ENCODE data around the gene PTPRN2. TPM values are rescaled to one million over a fixed set of nuclear protein-coding genes. Genes with fewer than 3 reads are reported as not detected.

The PTPRN2 gene
- polyA plus RNA-seq, 1 of the 3 experiments (the other 2 are of a cell fraction), result 4.0 TPM

- H3F3A ChIP-seq (replicated peaks; ENCODE audit: insufficient read depth), result no peaks in the 10 kb centered on the region
- H4K20me1 ChIP-seq (ENCODE audit: insufficient read depth), result no peaks in the 10 kb centered on the region
- H3K4me2 ChIP-seq, result no peak overlapping the region
- H3K27me3 ChIP-seq (ENCODE audit: insufficient read depth), result no peaks in the 10 kb centered on the region
- no peaks in the 10 kb centered on the region for H3K36me3 ChIP-seq (replicated peaks in 1 of 2; ENCODE audit: control insufficient read depth in 1 of 2, insufficient read depth in 2 of 2, low read length in 1 of 2)
- ChIA-PET POLR2A (no interaction called here), CTCF (no interaction called here)
- H3K9me3 ChIP-seq, result no peaks in the 10 kb centered on the region; the same call in 1 of the 2 replicates
- WGBS (ENCODE audit: low lambda C conversion rate), result 24% methylated on average over 7 of the region's 14 CpGs
- peaks cover 0 to 4% of the 10 kb centered on the region in 2 experiments; a peak in 1 of 4 replicates for H3K4me1 ChIP-seq (ENCODE audit: control insufficient read depth in 1 of 2, insufficient read depth in 2 of 2, low read depth in 1 of 2, low read length in 1 of 2)
- no peak overlapping the region for H3K4me3 ChIP-seq (ENCODE audit: low read depth in 2 of 2, low read length in 1 of 2)
- H3K9ac ChIP-seq, result no peak overlapping the region
- DNase-seq, result no peak
- no peaks in the 10 kb centered on the region for H3K79me2 ChIP-seq (ENCODE audit: insufficient read depth)
- TF ChIP-seq EP300 (IDR thresholded peaks at IDR 0.05; ENCODE audit: borderline replicate concordance in 1 of 2, low read depth in 1 of 2, low read length in 1 of 2) (no peak), FOXM1 (IDR thresholded peaks at IDR 0.05; ENCODE audit: low read depth) (no peak)
- no peak overlapping the region for H2AFZ ChIP-seq (ENCODE audit: low read depth)
- no peak overlapping the region for H3K27ac ChIP-seq (ENCODE audit: low read depth in 2 of 2, low read length in 1 of 2)
- no peaks in the 10 kb centered on the region for H3K9me2 ChIP-seq
Observed at GRCh38 chr7:158101821-158102450, 485.7 kb downstream of the PTPRN2 start.

- DNase-seq, result no peak
- Histone ChIP-seq H3K79me2 (ENCODE audit: insufficient read depth) (no peaks in the 10 kb centered on the region), H3F3A (replicated peaks; ENCODE audit: insufficient read depth) (no peaks in the 10 kb centered on the region), H3K9me3 (no peaks in the 10 kb centered on the region; the same call in 1 of the 2 replicates), H3K27ac (ENCODE audit: low read depth in 2 of 2, low read length in 1 of 2) (no peak overlapping the region; a peak in 1 of 4 replicates), H3K4me2 (no peak overlapping the region), H3K4me1 (ENCODE audit: control insufficient read depth in 1 of 2, insufficient read depth in 2 of 2, low read depth in 1 of 2, low read length in 1 of 2) (peaks cover 0 to 4% of the 10 kb centered on the region in 2 experiments; a peak in 1 of 4 replicates), H4K20me1 (ENCODE audit: insufficient read depth) (no peaks in the 10 kb centered on the region), H3K9ac (no peak overlapping the region), H3K36me3 (replicated peaks in 1 of 2; ENCODE audit: control insufficient read depth in 1 of 2, insufficient read depth in 2 of 2, low read length in 1 of 2) (no peaks in the 10 kb centered on the region), H3K9me2 (no peaks in the 10 kb centered on the region), H3K4me3 (ENCODE audit: low read depth in 2 of 2, low read length in 1 of 2) (no peak overlapping the region), H2AFZ (ENCODE audit: low read depth) (no peak overlapping the region), H3K27me3 (ENCODE audit: insufficient read depth) (no peaks in the 10 kb centered on the region)
- ChIA-PET CTCF (no interaction called here), POLR2A (interaction anchor here (0.5 kb wide), 1 partner anchor 176 kb away, joined by 3 read pairs; no protein-coding TSS in a partner anchor)
- TF ChIP-seq REST (IDR thresholded peaks at IDR 0.05; ENCODE audit: low read depth, low read length) (no peak), RFX5 (IDR thresholded peaks at IDR 0.05; ENCODE audit: low read length) (no peak), FOXM1 (IDR thresholded peaks at IDR 0.05; ENCODE audit: low read depth) (no peak), ELF1 (IDR thresholded peaks at IDR 0.05) (no peak), MEF2A (IDR thresholded peaks at IDR 0.05; ENCODE audit: borderline replicate concordance, low read depth) (no peak), RAD21 (IDR thresholded peaks at IDR 0.05; ENCODE audit: low read length) (no peak), GABPA (IDR thresholded peaks at IDR 0.05; ENCODE audit: low read depth) (no peak), NRF1 (IDR thresholded peaks at IDR 0.05; ENCODE audit: low read depth, low read length) (no peak), JUND (IDR thresholded peaks at IDR 0.05) (no peak), FOXJ3 (CRISPR knock-in tag; IDR thresholded peaks at IDR 0.05) (no peak), PBX3 (IDR thresholded peaks at IDR 0.05) (no peak), TEAD4 (IDR thresholded peaks at IDR 0.05; ENCODE audit: borderline replicate concordance, insufficient read depth) (no peak), IRF3 (IDR thresholded peaks at IDR 0.05; ENCODE audit: low read depth, low read length) (no peak), EZH2phosphoT487 (IDR thresholded peaks at IDR 0.05; ENCODE audit: borderline replicate concordance, low read depth) (no peak), TCF12 (IDR thresholded peaks at IDR 0.05) (no peak)
- WGBS (ENCODE audit: low lambda C conversion rate), result 80% methylated on average over 49 of the region's 54 CpGs
Observed at GRCh38 chr7:158098125-158099030, 489.2 kb downstream of the PTPRN2 start.
